Measurements from ENCODE around the gene ZMYM1. TPM values are rescaled to one million over a fixed set of nuclear protein-coding genes. Genes with fewer than 3 reads are reported as not detected.
A peak's percentile ranks its signal among the peaks of the same experiment; 100 is the strongest.

Gene ZMYM1
- total and polyA plus RNA-seq, 2 of the 8 experiments (the other 6 are each of a cell fraction or from before 2014, with no cell fraction given): 10.0 to 41.3 TPM

DNA sequence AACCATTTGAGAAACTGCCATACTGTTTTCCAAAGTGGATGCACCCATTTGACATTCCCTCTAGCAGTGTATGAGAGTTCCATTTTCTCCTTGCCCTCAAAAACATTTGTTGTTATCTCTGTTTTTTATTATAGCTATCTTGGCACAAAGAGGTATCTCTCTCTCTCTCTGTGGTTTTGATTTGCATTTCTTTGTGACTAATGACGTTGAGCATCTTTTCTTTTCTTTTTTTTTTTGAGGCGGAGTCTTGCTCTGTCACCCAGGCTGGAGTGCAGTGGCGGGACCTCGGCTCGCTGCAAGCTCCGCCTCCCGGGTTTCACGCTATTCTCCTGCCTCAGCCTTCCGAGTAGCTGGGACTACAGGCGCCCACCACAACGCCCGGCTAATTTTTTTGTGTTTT lies 30.1 kb upstream of the ZMYM1 start:
- Histone ChIP-seq H3K56ac (replicated peaks; ENCODE audit: insufficient read length, low read depth, low read length) (no peak overlapping the region), H3K27me3 (replicated peaks in 1 of 4; ENCODE audit: control insufficient read depth in 3 of 4, extremely low read depth in 1 of 4, insufficient read depth in 3 of 4, low read length in 3 of 4) (no peaks in the 10 kb centered on the region; a peak in 1 of 7 replicates), H2BK12ac (ENCODE audit: low read depth, low read length) (no peak overlapping the region), H2BK120ac (replicated peaks; ENCODE audit: low read depth, low read length) (no peak overlapping the region), H3K18ac (ENCODE audit: extremely low read depth, low read length) (no peak overlapping the region), H3K4ac (replicated peaks; ENCODE audit: insufficient read length, low read depth, low read length) (no peak overlapping the region), H4K5ac (ENCODE audit: insufficient read length, low read depth, low read length) (no peak overlapping the region), H3K23ac (ENCODE audit: insufficient read length) (no peak overlapping the region), H3K27ac (ENCODE audit: low read depth, low read length) (no peak overlapping the region), H3K9me3 (ENCODE audit: insufficient read depth in 2 of 2, low read depth in 1 of 2, low read length in 1 of 2) (no peaks in the 10 kb centered on the region), H3K23me2 (ENCODE audit: low read depth, low read length) (no peaks in the 10 kb centered on the region), H3K79me1 (ENCODE audit: low read depth, low read length) (no peaks in the 10 kb centered on the region), H3K4me1 (replicated peaks in 1 of 4; ENCODE audit: control insufficient read depth in 3 of 4, insufficient read depth in 4 of 4, low read length in 3 of 4) (no peaks in the 10 kb centered on the region; a peak in 1 of 7 replicates), H3K4me3 (ENCODE audit: extremely low read depth in 1 of 4, insufficient read depth in 2 of 4, low read depth in 3 of 4, low read length in 4 of 4) (no peak overlapping the region), H2AK5ac (ENCODE audit: low read depth, low read length) (no peak overlapping the region), H2BK15ac (ENCODE audit: low read length) (no peak overlapping the region), H2BK20ac (ENCODE audit: low read length) (no peak overlapping the region), H2AFZ (ENCODE audit: low read length) (no peak overlapping the region), H3K36me3 (ENCODE audit: control insufficient read depth in 2 of 4, insufficient read depth in 4 of 4, low read length in 3 of 4) (no peaks in the 10 kb centered on the region), H4K91ac (replicated peaks; ENCODE audit: insufficient read length, low read length) (no peak overlapping the region), H4K8ac (ENCODE audit: extremely low read depth, insufficient read depth, low read length) (no peak overlapping the region), H3K14ac (ENCODE audit: insufficient read length) (no peak overlapping the region), H2BK5ac (ENCODE audit: low read depth, low read length) (no peak overlapping the region), H3K4me2 (ENCODE audit: insufficient read depth in 1 of 2, low read depth in 2 of 2, low read length in 2 of 2) (no peak overlapping the region), H3K79me2 (ENCODE audit: control insufficient read depth in 1 of 2, insufficient read depth in 2 of 2, low read length in 2 of 2) (no peaks in the 10 kb centered on the region), H4K20me1 (replicated peaks in 1 of 2; ENCODE audit: control insufficient read depth in 1 of 2, insufficient read depth in 2 of 2, low read length in 2 of 2) (no peaks in the 10 kb centered on the region), H3K9ac (replicated peaks in 1 of 4; ENCODE audit: extremely low read depth in 1 of 4, low read depth in 3 of 4, low read length in 3 of 4) (no peak overlapping the region)
- FAIRE-seq: no peak
- 69% methylated on average over 6 of the region's 12 CpGs; no CpG with 5 or more reads in 1 of the 2 experiments for WGBS, 2 experiments (ENCODE audit: extremely low coverage in 1 of 2, insufficient coverage in 1 of 2, insufficient read length in 1 of 2, insufficient replicate concordance in 2 of 2, low coverage in 1 of 2, low lambda C conversion rate in 2 of 2, missing lambda C conversion rate in 1 of 2)
- ChIA-PET CTCF (ENCODE audit: partially characterized antibody) (no interaction called here), POLR2A (ENCODE audit: partially characterized antibody) (no interaction called here)
- DNase-seq (ENCODE audit: low read depth in 1 of 2, low spot score in 2 of 2): peak in 1 of 2 experiments; percentile 50
- TF ChIP-seq JUN (IDR thresholded peaks at IDR 0.05; ENCODE audit: low read depth, low read length) (no peak), CBX5 (IDR thresholded peaks at IDR 0.05; ENCODE audit: low read depth, low read length) (no peak), RXRA (IDR thresholded peaks at IDR 0.05; ENCODE audit: insufficient read depth, low read depth, low read length) (no peak), BRCA1 (IDR thresholded peaks at IDR 0.05; ENCODE audit: low read depth, low read length) (no peak), RBBP5 (IDR thresholded peaks at IDR 0.05; ENCODE audit: borderline replicate concordance, low read depth, low read length) (no peak), EZH2 (IDR thresholded peaks at IDR 0.05; ENCODE audit: low read depth, low read length, severe bottlenecking) (no peak), SP4 (IDR thresholded peaks at IDR 0.05; ENCODE audit: low read length) (no peak), EGR1 (IDR thresholded peaks at IDR 0.05; ENCODE audit: borderline replicate concordance, low read depth, low read length) (no peak), KDM1A (IDR thresholded peaks at IDR 0.05; ENCODE audit: borderline replicate concordance, low read length) (no peak), TAF1 (IDR thresholded peaks at IDR 0.05; ENCODE audit: low read depth, low read length) (no peak)
- TF ChIP-seq, protein P1, sequence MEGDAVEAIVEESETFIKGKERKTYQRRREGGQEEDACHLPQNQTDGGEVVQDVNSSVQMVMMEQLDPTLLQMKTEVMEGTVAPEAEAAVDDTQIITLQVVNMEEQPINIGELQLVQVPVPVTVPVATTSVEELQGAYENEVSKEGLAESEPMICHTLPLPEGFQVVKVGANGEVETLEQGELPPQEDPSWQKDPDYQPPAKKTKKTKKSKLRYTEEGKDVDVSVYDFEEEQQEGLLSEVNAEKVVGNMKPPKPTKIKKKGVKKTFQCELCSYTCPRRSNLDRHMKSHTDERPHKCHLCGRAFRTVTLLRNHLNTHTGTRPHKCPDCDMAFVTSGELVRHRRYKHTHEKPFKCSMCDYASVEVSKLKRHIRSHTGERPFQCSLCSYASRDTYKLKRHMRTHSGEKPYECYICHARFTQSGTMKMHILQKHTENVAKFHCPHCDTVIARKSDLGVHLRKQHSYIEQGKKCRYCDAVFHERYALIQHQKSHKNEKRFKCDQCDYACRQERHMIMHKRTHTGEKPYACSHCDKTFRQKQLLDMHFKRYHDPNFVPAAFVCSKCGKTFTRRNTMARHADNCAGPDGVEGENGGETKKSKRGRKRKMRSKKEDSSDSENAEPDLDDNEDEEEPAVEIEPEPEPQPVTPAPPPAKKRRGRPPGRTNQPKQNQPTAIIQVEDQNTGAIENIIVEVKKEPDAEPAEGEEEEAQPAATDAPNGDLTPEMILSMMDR (IDR thresholded peaks at IDR 0.05; ENCODE audit: control extremely low read depth in 1 of 3, insufficient read depth in 1 of 3, low read depth in 1 of 3, low read length in 3 of 3): no peak
- TF ChIP-seq, protein P2, sequence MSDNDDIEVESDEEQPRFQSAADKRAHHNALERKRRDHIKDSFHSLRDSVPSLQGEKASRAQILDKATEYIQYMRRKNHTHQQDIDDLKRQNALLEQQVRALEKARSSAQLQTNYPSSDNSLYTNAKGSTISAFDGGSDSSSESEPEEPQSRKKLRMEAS (IDR thresholded peaks at IDR 0.05): no peak
